ENCODE results near the gene PRKCSH. TPM values are rescaled to one million over a fixed set of nuclear protein-coding genes. Genes with fewer than 3 reads are reported as not detected.

Gene PRKCSH
- total RNA-seq, 1 experiment from 2014 or later: 431 TPM

- WGBS (ENCODE audit: extremely low coverage, insufficient read length, low lambda C conversion rate): no CpG with 5 or more reads among the region's 5 CpGs
- Histone ChIP-seq H3K27ac (ENCODE audit: insufficient read length, low read depth, low read length) (no peak overlapping the region), H3K4me2 (ENCODE audit: insufficient read depth, insufficient read length, low read length) (no peak overlapping the region), H2BK5ac (ENCODE audit: insufficient read length, low read length) (no peak overlapping the region), H4K5ac (ENCODE audit: insufficient read length, low read depth, low read length) (no peak overlapping the region), H3K4ac (ENCODE audit: low read depth, low read length) (no peak overlapping the region), H3K27me3 (ENCODE audit: insufficient read depth, low read length) (no peaks in the 10 kb centered on the region), H3K18ac (ENCODE audit: insufficient read length, low read depth, low read length) (no peak overlapping the region), H3K14ac (ENCODE audit: insufficient read depth, low read length) (no peak overlapping the region), H3K4me1 (ENCODE audit: insufficient read depth, low read length) (no peaks in the 10 kb centered on the region), H4K20me1 (ENCODE audit: control insufficient read depth, insufficient read depth, insufficient read length) (no peaks in the 10 kb centered on the region), H2AK5ac (ENCODE audit: insufficient read length, low read length) (no peak overlapping the region), H3K79me2 (ENCODE audit: insufficient read depth, low read length) (no peaks in the 10 kb centered on the region), H3K23ac (ENCODE audit: insufficient read length, low read depth, low read length) (no peak overlapping the region), H3K56ac (ENCODE audit: insufficient read length, low read depth, low read length) (no peak overlapping the region), H2BK15ac (ENCODE audit: low read depth, low read length) (no peak overlapping the region), H2AFZ (ENCODE audit: low read length) (no peak overlapping the region), H2BK120ac (ENCODE audit: low read depth, low read length, poor library complexity, severe bottlenecking) (no peak overlapping the region), H2BK20ac (ENCODE audit: low read depth, low read length, poor library complexity, severe bottlenecking) (no peak overlapping the region), H3K23me2 (ENCODE audit: insufficient read length, low read depth, low read length, poor library complexity, severe bottlenecking) (no peaks in the 10 kb centered on the region), H3K79me1 (ENCODE audit: insufficient read depth, low read depth, low read length, poor library complexity, severe bottlenecking) (peaks cover 4% of the 10 kb centered on the region), H4K91ac (ENCODE audit: insufficient read length, low read depth, low read length) (no peak overlapping the region), H2BK12ac (ENCODE audit: insufficient read length, low read depth, low read length) (no peak overlapping the region), H3K9ac (ENCODE audit: extremely low read depth, insufficient read length, low read length) (no peak overlapping the region), H3K9me3 (ENCODE audit: control insufficient read depth, low read depth, low read length) (no peaks in the 10 kb centered on the region), H3T11ph (ENCODE audit: low read length) (no peak overlapping the region), H4K8ac (replicated peaks; ENCODE audit: insufficient read length, low read depth, low read length) (no peak overlapping the region)
- no peak for DNase-seq
- peaks cover 26 to 70% (median 68%) of the 10 kb centered on the region in 3 experiments; a peak in 6 of 7 replicates for H3K36me3 Mint-ChIP-seq (ENCODE audit: insufficient read depth in 1 of 3, low read depth in 3 of 3)
- no peak overlapping the region for H3K4me3 Mint-ChIP-seq
- TF ChIP-seq, protein P1, sequence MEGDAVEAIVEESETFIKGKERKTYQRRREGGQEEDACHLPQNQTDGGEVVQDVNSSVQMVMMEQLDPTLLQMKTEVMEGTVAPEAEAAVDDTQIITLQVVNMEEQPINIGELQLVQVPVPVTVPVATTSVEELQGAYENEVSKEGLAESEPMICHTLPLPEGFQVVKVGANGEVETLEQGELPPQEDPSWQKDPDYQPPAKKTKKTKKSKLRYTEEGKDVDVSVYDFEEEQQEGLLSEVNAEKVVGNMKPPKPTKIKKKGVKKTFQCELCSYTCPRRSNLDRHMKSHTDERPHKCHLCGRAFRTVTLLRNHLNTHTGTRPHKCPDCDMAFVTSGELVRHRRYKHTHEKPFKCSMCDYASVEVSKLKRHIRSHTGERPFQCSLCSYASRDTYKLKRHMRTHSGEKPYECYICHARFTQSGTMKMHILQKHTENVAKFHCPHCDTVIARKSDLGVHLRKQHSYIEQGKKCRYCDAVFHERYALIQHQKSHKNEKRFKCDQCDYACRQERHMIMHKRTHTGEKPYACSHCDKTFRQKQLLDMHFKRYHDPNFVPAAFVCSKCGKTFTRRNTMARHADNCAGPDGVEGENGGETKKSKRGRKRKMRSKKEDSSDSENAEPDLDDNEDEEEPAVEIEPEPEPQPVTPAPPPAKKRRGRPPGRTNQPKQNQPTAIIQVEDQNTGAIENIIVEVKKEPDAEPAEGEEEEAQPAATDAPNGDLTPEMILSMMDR (conservative IDR thresholded peaks at IDR 0.05): no peak
- peak overlapping the region in 1 of 3 experiments; percentile 55; a peak in 2 of 7 replicates for H3K27ac Mint-ChIP-seq
- peaks cover 0 to 3% of the 10 kb centered on the region in 2 experiments; a peak in 2 of 4 replicates for H3K4me1 Mint-ChIP-seq
- H3K27me3 Mint-ChIP-seq (ENCODE audit: low read depth): no peaks in the 10 kb centered on the region
- no peaks in the 10 kb centered on the region for H3K9me3 Mint-ChIP-seq
Observed at GRCh38 chr19:11444059-11444458, 8.6 kb downstream of the PRKCSH start.

Measured in H9 (cell line).